Measurements from ENCODE around the gene PICK1.

PICK1 gene

GRCh38 chr22:38080474-38080849 lies 23.3 kb downstream of the PICK1 start:
- Histone ChIP-seq H3K36me3 (ENCODE audit: insufficient read depth, insufficient read length, low read length) (no peaks in the 10 kb centered on the region), H3K9me3 (ENCODE audit: insufficient read depth, low read length) (no peaks in the 10 kb centered on the region), H3K4me3 (ENCODE audit: insufficient read length, low read depth) (no peak overlapping the region), H3K27me3 (ENCODE audit: insufficient read depth, insufficient read length) (peaks cover 7% of the 10 kb centered on the region), H3K4me1 (ENCODE audit: insufficient read depth, insufficient read length) (peaks cover 24% of the 10 kb centered on the region), H3K9ac (ENCODE audit: insufficient read length, low read depth) (no peak overlapping the region)
- DNase-seq (ENCODE audit: low read depth, low spot score): no peak
- no peak for TF ChIP-seq SUZ12 (IDR thresholded peaks at IDR 0.05; ENCODE audit: extremely low read depth, insufficient read depth, insufficient read length)
- TF ChIP-seq YY1 (IDR thresholded peaks at IDR 0.05; ENCODE audit: insufficient read depth, insufficient read length): no peak
- no peak for TF ChIP-seq ZNF274 (IDR thresholded peaks at IDR 0.05; ENCODE audit: low read depth, low read length)

GRCh38 chr22:38080850-38081635 lies 23.8 kb downstream of the PICK1 start:
- Histone ChIP-seq H3K9ac (ENCODE audit: insufficient read length, low read depth) (peak overlapping the region; percentile 21), H3K36me3 (ENCODE audit: insufficient read depth, insufficient read length, low read length) (no peaks in the 10 kb centered on the region), H3K4me3 (ENCODE audit: insufficient read length, low read depth) (no peak overlapping the region)

GRCh38 chr22:38081636-38081940 lies 24.4 kb downstream of the PICK1 start:
- Histone ChIP-seq H3K4me3 (ENCODE audit: insufficient read length, low read depth) (no peak overlapping the region), H3K36me3 (ENCODE audit: insufficient read depth, insufficient read length, low read length) (no peaks in the 10 kb centered on the region), H3K27me3 (ENCODE audit: insufficient read depth, insufficient read length) (peaks cover 7% of the 10 kb centered on the region), H3K4me1 (ENCODE audit: insufficient read depth, insufficient read length) (peaks cover 29% of the 10 kb centered on the region), H3K9ac (ENCODE audit: insufficient read length, low read depth) (peak overlapping the region; percentile 21), H3K9me3 (ENCODE audit: insufficient read depth, low read length) (no peaks in the 10 kb centered on the region)
- DNase-seq (ENCODE audit: low read depth, low spot score): no peak
- TF ChIP-seq SUZ12 (IDR thresholded peaks at IDR 0.05; ENCODE audit: extremely low read depth, insufficient read depth, insufficient read length): no peak
- no peak for TF ChIP-seq YY1 (IDR thresholded peaks at IDR 0.05; ENCODE audit: insufficient read depth, insufficient read length)
- no peak for TF ChIP-seq ZNF274 (IDR thresholded peaks at IDR 0.05; ENCODE audit: low read depth, low read length)

More at GRCh38 chr22:38080850-38081635, 23.8 kb downstream of the PICK1 start:
- peaks cover 24% of the 10 kb centered on the region for H3K4me1 ChIP-seq (ENCODE audit: insufficient read depth, insufficient read length)
- no peak for DNase-seq (ENCODE audit: low read depth, low spot score)
- TF ChIP-seq SUZ12 (IDR thresholded peaks at IDR 0.05; ENCODE audit: extremely low read depth, insufficient read depth, insufficient read length): no peak
- no peak for TF ChIP-seq ZNF274 (IDR thresholded peaks at IDR 0.05; ENCODE audit: low read depth, low read length)
- no peak for TF ChIP-seq YY1 (IDR thresholded peaks at IDR 0.05; ENCODE audit: insufficient read depth, insufficient read length)
- H3K9me3 ChIP-seq (ENCODE audit: insufficient read depth, low read length): no peaks in the 10 kb centered on the region
- H3K27me3 ChIP-seq (ENCODE audit: insufficient read depth, insufficient read length): peaks cover 7% of the 10 kb centered on the region

GRCh38 chr22:38081941-38082828 lies 25.0 kb downstream of the PICK1 start:
- Histone ChIP-seq H3K4me3 (ENCODE audit: insufficient read length, low read depth) (no peak overlapping the region), H3K4me1 (ENCODE audit: insufficient read depth, insufficient read length) (peaks cover 29% of the 10 kb centered on the region), H3K9ac (ENCODE audit: insufficient read length, low read depth) (peak overlapping the region; percentile 21), H3K36me3 (ENCODE audit: insufficient read depth, insufficient read length, low read length) (no peaks in the 10 kb centered on the region), H3K9me3 (ENCODE audit: insufficient read depth, low read length) (no peaks in the 10 kb centered on the region), H3K27me3 (ENCODE audit: insufficient read depth, insufficient read length) (peaks cover 7% of the 10 kb centered on the region)
- TF ChIP-seq ZNF274 (IDR thresholded peaks at IDR 0.05; ENCODE audit: low read depth, low read length): no peak
- no peak for TF ChIP-seq SUZ12 (IDR thresholded peaks at IDR 0.05; ENCODE audit: extremely low read depth, insufficient read depth, insufficient read length)
- no peak for TF ChIP-seq YY1 (IDR thresholded peaks at IDR 0.05; ENCODE audit: insufficient read depth, insufficient read length)
- no peak for DNase-seq (ENCODE audit: low read depth, low spot score)

GRCh38 chr22:38082986-38083710 lies 25.9 kb downstream of the PICK1 start:
- H3K4me3 ChIP-seq (ENCODE audit: insufficient read length, low read depth): no peak overlapping the region
- peaks cover 27% of the 10 kb centered on the region for H3K4me1 ChIP-seq (ENCODE audit: insufficient read depth, insufficient read length)
- peaks cover 7% of the 10 kb centered on the region for H3K27me3 ChIP-seq (ENCODE audit: insufficient read depth, insufficient read length)
- H3K9me3 ChIP-seq (ENCODE audit: insufficient read depth, low read length): no peaks in the 10 kb centered on the region
- DNase-seq (ENCODE audit: low read depth, low spot score): no peak
- no peak for TF ChIP-seq YY1 (IDR thresholded peaks at IDR 0.05; ENCODE audit: insufficient read depth, insufficient read length)
- TF ChIP-seq SUZ12 (IDR thresholded peaks at IDR 0.05; ENCODE audit: extremely low read depth, insufficient read depth, insufficient read length): no peak
- TF ChIP-seq ZNF274 (IDR thresholded peaks at IDR 0.05; ENCODE audit: low read depth, low read length): no peak
- peak overlapping the region; percentile 68 for H3K9ac ChIP-seq (ENCODE audit: insufficient read length, low read depth)
- no peaks in the 10 kb centered on the region for H3K36me3 ChIP-seq (ENCODE audit: insufficient read depth, insufficient read length, low read length)

GRCh38 chr22:38083931-38084631 lies 26.9 kb downstream of the PICK1 start, which contains the start of gene SLC16A8:
TSS of gene SLC16A8 (minus strand) at chr22:38084184. CDS start at chr22:38082873, 1,311 bp downstream.
- TF ChIP-seq SUZ12 (IDR thresholded peaks at IDR 0.05; ENCODE audit: extremely low read depth, insufficient read depth, insufficient read length) (no peak), ZNF274 (IDR thresholded peaks at IDR 0.05; ENCODE audit: low read depth, low read length) (no peak), YY1 (IDR thresholded peaks at IDR 0.05; ENCODE audit: insufficient read depth, insufficient read length) (no peak)
- H3K9me3 ChIP-seq (ENCODE audit: insufficient read depth, low read length): no peaks in the 10 kb centered on the region
- H3K9ac ChIP-seq (ENCODE audit: insufficient read length, low read depth): peak within 1 kb of the TSS; percentile 68
- H3K36me3 ChIP-seq (ENCODE audit: insufficient read depth, insufficient read length, low read length): no peaks in the 10 kb centered on the region
- H3K4me3 ChIP-seq (ENCODE audit: insufficient read length, low read depth): no peak within 1 kb of the TSS
- peaks cover 27% of the 10 kb centered on the region for H3K4me1 ChIP-seq (ENCODE audit: insufficient read depth, insufficient read length)
- no peak for DNase-seq (ENCODE audit: low read depth, low spot score)
- H3K27me3 ChIP-seq (ENCODE audit: insufficient read depth, insufficient read length): peaks cover 7% of the 10 kb centered on the region
